A673 (cell line): ENCODE results near the gene HABP2. TPM values are rescaled to one million over a fixed set of nuclear protein-coding genes. Genes with fewer than 3 reads are reported as not detected.

ENCODE experiments used
- BruUV-seq: library from RNA; stranded (reverse); fragments of 400-500 nt; replicated peaks from 2 replicates; lab custom pipeline; 2021; lab: Mats Ljungman, UMichigan
- CTCF ChIA-PET: fragments of 300-600 bp; sonication (Branson Sonifier 250); formaldehyde crosslinking; loops from one replicate; lab custom pipeline; 2022; ENCODE audit warnings: antibody characterized with exemption; lab: Charles Lee
- POLR2A ChIA-PET: fragments of 300-600 bp; sonication (Branson Sonifier 250); formaldehyde crosslinking; loops from one replicate; lab custom pipeline; 2022; ENCODE audit warnings: antibody characterized with exemption; ENCODE audit not compliant: low non-redundant PET; lab: Charles Lee
- DNase-seq: peaks from one replicate; pipeline ENCODE4 v3.0.0-alpha.2; 2015; ENCODE audit warnings: low spot score
- H3K27ac ChIP-seq: fragments of 200-600 bp; sonication (generic); 2 replicates; pipeline ENCODE4 v1.5.1; 2016; ENCODE audit warnings: mixed run types, low read depth, mild to moderate bottlenecking, mixed read lengths, antibody characterized with exemption, low read length; ENCODE audit not compliant: poor library complexity, severe bottlenecking
- H3K27me3 ChIP-seq: fragments of 200-600 bp; sonication (generic); replicated peaks from 2 replicates; pipeline ENCODE4 v1.6.1; 2017; ENCODE audit warnings: mixed run types, low read depth, mild to moderate bottlenecking, mixed read lengths, antibody characterized with exemption, low read length; ENCODE audit not compliant: insufficient read depth, poor library complexity
- H3K36me3 ChIP-seq: fragments of 200-600 bp; sonication (generic); 2 replicates; pipeline ENCODE4 v1.6.1; 2016; ENCODE audit warnings: mixed run types, mild to moderate bottlenecking, mixed read lengths, antibody characterized with exemption, low read length; ENCODE audit not compliant: insufficient read depth, poor library complexity, severe bottlenecking
- H3K4me1 ChIP-seq: fragments of 200-600 bp; sonication (generic); 2 replicates; pipeline ENCODE4 v1.6.1; 2017; ENCODE audit warnings: mixed run types, mild to moderate bottlenecking, mixed read lengths, antibody characterized with exemption, low read length; ENCODE audit not compliant: insufficient read depth, poor library complexity, severe bottlenecking
- H3K4me3 ChIP-seq: fragments of 200-600 bp; sonication (generic); 2 replicates; pipeline ENCODE4 v1.5.1; 2016; ENCODE audit warnings: low read depth, mixed run types, mild to moderate bottlenecking, mixed read lengths, low read length; ENCODE audit not compliant: poor library complexity, severe bottlenecking
- H3K9me3 ChIP-seq: fragments of 200-600 bp; sonication (generic); 2 replicates; pipeline ENCODE4 v1.6.1; 2016; ENCODE audit warnings: mixed run types, low read depth, mild to moderate bottlenecking, mixed read lengths, antibody characterized with exemption, low read length; ENCODE audit not compliant: poor library complexity, severe bottlenecking
- CTCF ChIP-seq: fragments of 300-800, 200-600 bp; sonication (generic); conservative IDR thresholded peaks from 2 replicates; pipeline ENCODE4 v1.5.1; 2017; ENCODE audit warnings: low read depth, mild to moderate bottlenecking, antibody characterized with exemption, low read length, moderate library complexity, mixed read lengths
- EZH2 ChIP-seq: fragments of 200-600 bp; sonication (generic); IDR thresholded peaks from 2 replicates; pipeline ENCODE4 v1.6.1; 2017; ENCODE audit warnings: borderline replicate concordance, low read depth, mild to moderate bottlenecking, mixed read lengths, antibody characterized with exemption, low read length; ENCODE audit not compliant: poor library complexity, severe bottlenecking
- intact Hi-C: fragments of 100-400 bp; cut with micrococcal nuclease; formaldehyde crosslinking; loops from one replicate; pipeline ENCODE4 v1.10.0; 2022; ENCODE audit not compliant: unreplicated experiment
- total RNA-seq: library from RNA; stranded (reverse); gene quantifications from 2 replicates; pipeline ENCODE4 v1.2.3, GENCODE V29; 2021

HABP2 gene
- total RNA-seq, 1 experiment from 2014 or later, result not detected

DNA sequence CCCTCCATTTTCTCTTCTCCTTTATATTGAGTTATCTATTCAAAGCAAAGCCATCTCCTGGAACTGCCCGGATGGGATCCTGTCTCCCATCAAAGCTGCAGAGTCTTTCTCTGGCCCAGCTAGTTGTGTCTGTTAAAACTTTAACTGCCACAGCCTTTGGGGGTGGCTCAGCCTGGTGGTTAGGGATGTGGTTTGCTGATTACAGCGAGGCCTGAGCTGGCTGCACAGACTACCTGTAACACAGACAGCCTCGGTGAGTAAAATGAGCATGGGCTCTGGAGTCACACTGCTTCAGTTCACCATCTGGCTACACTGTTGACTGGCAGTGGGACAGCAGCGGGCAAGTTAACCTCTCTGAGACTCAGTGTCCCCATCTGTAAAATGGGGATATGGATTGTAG lies 18.4 kb upstream of the HABP2 start:
- ChIA-PET POLR2A (interaction anchor here (0.5 kb wide), 1 partner anchor 348 kb away, joined by 8 read pairs; no protein-coding TSS in a partner anchor), CTCF (no interaction called here)
- H3K4me1 ChIP-seq, result no peaks in the 10 kb centered on the region
- no peaks in the 10 kb centered on the region for H3K36me3 ChIP-seq
- H3K9me3 ChIP-seq, result no peaks in the 10 kb centered on the region
- no peak for TF ChIP-seq EZH2
- no peak for TF ChIP-seq CTCF
- H3K27ac ChIP-seq, result no peak overlapping the region
- no peak overlapping the region for H3K4me3 ChIP-seq
- no peak for DNase-seq
- BruUV-seq, result no TSS peak
- no peaks in the 10 kb centered on the region for H3K27me3 ChIP-seq
- intact Hi-C loops, result no loop called here

DNA sequence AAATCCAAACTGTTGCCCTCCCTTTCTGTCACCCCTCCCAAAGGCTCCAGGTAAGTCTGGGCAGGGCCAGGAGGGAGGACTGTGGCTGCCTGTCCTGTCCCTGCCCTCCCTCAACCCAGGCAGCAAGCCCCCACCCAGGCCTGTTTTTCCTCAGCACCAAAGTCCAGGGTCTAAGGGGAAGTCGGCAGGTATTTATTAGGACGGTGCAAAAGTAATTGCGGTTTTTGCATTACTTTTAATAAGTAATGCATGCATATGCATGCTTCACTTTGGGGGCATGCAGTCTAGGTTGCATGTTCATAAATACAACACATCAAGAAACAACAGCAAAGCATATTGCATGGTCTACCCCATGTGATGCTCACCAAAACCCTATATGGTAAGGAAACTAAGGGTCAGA lies 15.2 kb upstream of the HABP2 start:
- no peak for TF ChIP-seq EZH2
- no peak overlapping the region for H3K27ac ChIP-seq
- no peaks in the 10 kb centered on the region for H3K36me3 ChIP-seq
- ChIA-PET CTCF (no interaction called here), POLR2A (interaction anchor here (0.7 kb wide), 1 partner anchor 17 kb away, joined by 5 read pairs; no protein-coding TSS in a partner anchor)
- H3K27me3 ChIP-seq, result no peaks in the 10 kb centered on the region
- intact Hi-C loops, result no loop called here
- DNase-seq, result no peak
- H3K4me1 ChIP-seq, result no peaks in the 10 kb centered on the region
- H3K4me3 ChIP-seq, result no peak overlapping the region
- BruUV-seq, result no TSS peak
- H3K9me3 ChIP-seq, result no peaks in the 10 kb centered on the region

DNA sequence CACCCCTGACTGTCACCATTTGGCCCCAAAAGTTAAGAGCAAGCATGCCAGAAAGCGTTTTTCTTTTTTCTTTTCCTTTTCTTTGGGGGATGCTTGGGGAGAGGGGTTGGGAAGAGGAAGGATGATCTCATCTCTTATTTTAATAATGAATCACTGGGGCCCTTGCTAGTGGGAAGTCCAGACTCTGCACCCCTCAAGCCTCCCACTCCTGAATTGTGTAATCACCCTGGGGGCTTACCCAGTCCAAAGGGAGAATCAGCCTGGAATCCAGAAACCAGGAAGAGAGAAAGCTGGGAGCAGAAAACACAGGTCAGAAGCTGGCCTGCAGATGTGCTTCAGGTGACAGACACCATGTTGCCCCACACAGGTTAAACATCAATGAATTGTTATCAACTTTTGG lies 14.7 kb upstream of the HABP2 start:
- no peaks in the 10 kb centered on the region for H3K27me3 ChIP-seq
- no peak for DNase-seq
- H3K4me1 ChIP-seq, result no peaks in the 10 kb centered on the region
- H3K36me3 ChIP-seq, result no peaks in the 10 kb centered on the region
- no TSS peak for BruUV-seq
- CTCF ChIA-PET, result no interaction called here
- POLR2A ChIA-PET, result no interaction called here
- no peaks in the 10 kb centered on the region for H3K9me3 ChIP-seq
- no peak overlapping the region for H3K27ac ChIP-seq
- intact Hi-C loops, result no loop called here
- no peak overlapping the region for H3K4me3 ChIP-seq
- TF ChIP-seq EZH2, result no peak
- no peak for TF ChIP-seq CTCF

GRCh38 chr10:113539789-113540188 lies 13.1 kb upstream of the HABP2 start:
- H3K27ac ChIP-seq, result no peak overlapping the region
- TF ChIP-seq EZH2 (no peak), CTCF (no peak)
- no peaks in the 10 kb centered on the region for H3K9me3 ChIP-seq
- H3K36me3 ChIP-seq, result no peaks in the 10 kb centered on the region
- H3K27me3 ChIP-seq, result no peaks in the 10 kb centered on the region
- peak; percentile 43 for DNase-seq
- H3K4me3 ChIP-seq, result no peak overlapping the region
- CTCF ChIA-PET, result no interaction called here
- POLR2A ChIA-PET, result no interaction called here
- BruUV-seq, result no TSS peak
- intact Hi-C loops, result no loop called here
- no peaks in the 10 kb centered on the region for H3K4me1 ChIP-seq
